ENCODE data around the gene ITGA4.

Gene ITGA4

GRCh38 chr2:181540421-181540820 lies 83.2 kb downstream of the ITGA4 start:
- no peak for TF ChIP-seq REST (IDR thresholded peaks at IDR 0.05; ENCODE audit: insufficient read depth in 1 of 2, low read depth in 2 of 2, low read length in 2 of 2)
- TF ChIP-seq POLR2AphosphoS5 (IDR thresholded peaks at IDR 0.05; ENCODE audit: low read depth, low read length): no peak
- TF ChIP-seq FOXP2 (optimal IDR thresholded peaks at IDR 0.05; ENCODE audit: borderline replicate concordance, extremely low read depth, extremely low read length, insufficient read depth): no peak
- TF ChIP-seq SIN3A (IDR thresholded peaks at IDR 0.05; ENCODE audit: borderline replicate concordance, insufficient read depth, low read length): no peak
- no peak for TF ChIP-seq TAF1 (IDR thresholded peaks at IDR 0.05; ENCODE audit: borderline replicate concordance, insufficient read depth, low read length)

GRCh38 chr2:181542170-181542569 lies 85.0 kb downstream of the ITGA4 start:
- TF ChIP-seq POLR2AphosphoS5 (IDR thresholded peaks at IDR 0.05; ENCODE audit: low read depth, low read length) (no peak), TAF1 (IDR thresholded peaks at IDR 0.05; ENCODE audit: borderline replicate concordance, insufficient read depth, low read length) (no peak), SIN3A (IDR thresholded peaks at IDR 0.05; ENCODE audit: borderline replicate concordance, insufficient read depth, low read length) (no peak), FOXP2 (optimal IDR thresholded peaks at IDR 0.05; ENCODE audit: borderline replicate concordance, extremely low read depth, extremely low read length, insufficient read depth) (no peak), REST (IDR thresholded peaks at IDR 0.05; ENCODE audit: insufficient read depth in 1 of 2, low read depth in 2 of 2, low read length in 2 of 2) (no peak)

- TF ChIP-seq TAF1 (IDR thresholded peaks at IDR 0.05; ENCODE audit: borderline replicate concordance, insufficient read depth, low read length): no peak
- no peak for TF ChIP-seq REST (IDR thresholded peaks at IDR 0.05; ENCODE audit: insufficient read depth in 1 of 2, low read depth in 2 of 2, low read length in 2 of 2)
- TF ChIP-seq FOXP2 (optimal IDR thresholded peaks at IDR 0.05; ENCODE audit: borderline replicate concordance, extremely low read depth, extremely low read length, insufficient read depth): no peak
Measured at GRCh38 chr2:181546086-181546485, 88.9 kb downstream of the ITGA4 start.

- TF ChIP-seq TAF1 (IDR thresholded peaks at IDR 0.05; ENCODE audit: borderline replicate concordance, insufficient read depth, low read length) (no peak), SIN3A (IDR thresholded peaks at IDR 0.05; ENCODE audit: borderline replicate concordance, insufficient read depth, low read length) (no peak), POLR2AphosphoS5 (IDR thresholded peaks at IDR 0.05; ENCODE audit: low read depth, low read length) (no peak), FOXP2 (optimal IDR thresholded peaks at IDR 0.05; ENCODE audit: borderline replicate concordance, extremely low read depth, extremely low read length, insufficient read depth) (no peak), REST (IDR thresholded peaks at IDR 0.05; ENCODE audit: insufficient read depth in 1 of 2, low read depth in 2 of 2, low read length in 2 of 2) (no peak)
Measured at GRCh38 chr2:181552808-181553207, 95.6 kb downstream of the ITGA4 start.

GRCh38 chr2:181553244-181553643 lies 96.1 kb downstream of the ITGA4 start:
- TF ChIP-seq REST (IDR thresholded peaks at IDR 0.05; ENCODE audit: insufficient read depth in 1 of 2, low read depth in 2 of 2, low read length in 2 of 2) (no peak), TAF1 (IDR thresholded peaks at IDR 0.05; ENCODE audit: borderline replicate concordance, insufficient read depth, low read length) (no peak), FOXP2 (optimal IDR thresholded peaks at IDR 0.05; ENCODE audit: borderline replicate concordance, extremely low read depth, extremely low read length, insufficient read depth) (no peak), SIN3A (IDR thresholded peaks at IDR 0.05; ENCODE audit: borderline replicate concordance, insufficient read depth, low read length) (no peak), POLR2AphosphoS5 (IDR thresholded peaks at IDR 0.05; ENCODE audit: low read depth, low read length) (no peak)
